HL-60 (cell line): ENCODE data around the gene GANC.

Source experiments
- SPI1 ChIP-seq: IDR thresholded peaks from 2 replicates; pipeline ENCODE4 v1.6.1; 2012; ENCODE audit warnings: low read depth, mild to moderate bottlenecking, borderline replicate concordance
- TF ChIP-seq, protein P1 (sequence below): IDR thresholded peaks from one replicate; pipeline ENCODE4 v1.5.1; 2011; ENCODE audit warnings: low read length, control low read depth, inconsistent platforms; ENCODE audit not compliant: insufficient read depth

GRCh38 chr15:42335074-42335473 lies 62.1 kb downstream of the GANC start:
- TF ChIP-seq, protein P1, sequence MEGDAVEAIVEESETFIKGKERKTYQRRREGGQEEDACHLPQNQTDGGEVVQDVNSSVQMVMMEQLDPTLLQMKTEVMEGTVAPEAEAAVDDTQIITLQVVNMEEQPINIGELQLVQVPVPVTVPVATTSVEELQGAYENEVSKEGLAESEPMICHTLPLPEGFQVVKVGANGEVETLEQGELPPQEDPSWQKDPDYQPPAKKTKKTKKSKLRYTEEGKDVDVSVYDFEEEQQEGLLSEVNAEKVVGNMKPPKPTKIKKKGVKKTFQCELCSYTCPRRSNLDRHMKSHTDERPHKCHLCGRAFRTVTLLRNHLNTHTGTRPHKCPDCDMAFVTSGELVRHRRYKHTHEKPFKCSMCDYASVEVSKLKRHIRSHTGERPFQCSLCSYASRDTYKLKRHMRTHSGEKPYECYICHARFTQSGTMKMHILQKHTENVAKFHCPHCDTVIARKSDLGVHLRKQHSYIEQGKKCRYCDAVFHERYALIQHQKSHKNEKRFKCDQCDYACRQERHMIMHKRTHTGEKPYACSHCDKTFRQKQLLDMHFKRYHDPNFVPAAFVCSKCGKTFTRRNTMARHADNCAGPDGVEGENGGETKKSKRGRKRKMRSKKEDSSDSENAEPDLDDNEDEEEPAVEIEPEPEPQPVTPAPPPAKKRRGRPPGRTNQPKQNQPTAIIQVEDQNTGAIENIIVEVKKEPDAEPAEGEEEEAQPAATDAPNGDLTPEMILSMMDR = no peak
- no peak for TF ChIP-seq SPI1
